NCI-H2107 treated with DMSO at 0.1 percent for 48 hours (cell line): ENCODE data around the gene TMEM222.

ENCODE experiments used
- DNase-seq: peaks from one replicate; lab custom pipeline; 2025; ENCODE audit not compliant: unreplicated experiment; lab: John Stamatoyannopoulos, UW

The TMEM222 gene

GRCh38 chr1:27341525-27342252 lies 19.7 kb downstream of the TMEM222 start, which contains the start of gene SYTL1:
SYTL1 (plus strand) TSS chr1:27342022; CDS start chr1:27345335, 3,313 bp downstream.
- peak; percentile 49 for DNase-seq

GRCh38 chr1:27342391-27342777 lies 20.4 kb downstream of the TMEM222 start:
- peak; percentile 25 for DNase-seq

GRCh38 chr1:27342778-27343638 lies 21.0 kb downstream of the TMEM222 start:
- DNase-seq = peak; percentile 42

GRCh38 chr1:27343639-27344025 lies 21.7 kb downstream of the TMEM222 start:
- no peak for DNase-seq

GRCh38 chr1:27345272-27345671 lies 23.3 kb downstream of the TMEM222 start:
- DNase-seq = no peak

- DNase-seq = no peak
Observed at GRCh38 chr1:27346357-27346756, 24.4 kb downstream of the TMEM222 start.

GRCh38 chr1:27346991-27347624 lies 25.1 kb downstream of the TMEM222 start:
- DNase-seq = no peak

- DNase-seq = peak; percentile 67
Observed at GRCh38 chr1:27348861-27349783, 27.2 kb downstream of the TMEM222 start.

- DNase-seq = peak; percentile 28
Observed at GRCh38 chr1:27349784-27350662, 28.1 kb downstream of the TMEM222 start.

- DNase-seq = no peak
Observed at GRCh38 chr1:27350663-27351540, 28.9 kb downstream of the TMEM222 start.

GRCh38 chr1:27351541-27352107 lies 29.7 kb downstream of the TMEM222 start:
- no peak for DNase-seq

- no peak for DNase-seq
Observed at GRCh38 chr1:27353166-27353565, 31.2 kb downstream of the TMEM222 start.

GRCh38 chr1:27353629-27354028 lies 31.7 kb downstream of the TMEM222 start:
- DNase-seq = no peak

GRCh38 chr1:27355683-27356082 lies 33.7 kb downstream of the TMEM222 start:
- no peak for DNase-seq

- DNase-seq = no peak
Observed at GRCh38 chr1:27356277-27356618, 34.3 kb downstream of the TMEM222 start.

- no peak for DNase-seq
Observed at GRCh38 chr1:27356619-27357280, 34.8 kb downstream of the TMEM222 start.

- no peak for DNase-seq
Observed at GRCh38 chr1:27357281-27358037, 35.5 kb downstream of the TMEM222 start.
